ENCODE data around the gene PSKH1.

PSKH1 gene

DNA sequence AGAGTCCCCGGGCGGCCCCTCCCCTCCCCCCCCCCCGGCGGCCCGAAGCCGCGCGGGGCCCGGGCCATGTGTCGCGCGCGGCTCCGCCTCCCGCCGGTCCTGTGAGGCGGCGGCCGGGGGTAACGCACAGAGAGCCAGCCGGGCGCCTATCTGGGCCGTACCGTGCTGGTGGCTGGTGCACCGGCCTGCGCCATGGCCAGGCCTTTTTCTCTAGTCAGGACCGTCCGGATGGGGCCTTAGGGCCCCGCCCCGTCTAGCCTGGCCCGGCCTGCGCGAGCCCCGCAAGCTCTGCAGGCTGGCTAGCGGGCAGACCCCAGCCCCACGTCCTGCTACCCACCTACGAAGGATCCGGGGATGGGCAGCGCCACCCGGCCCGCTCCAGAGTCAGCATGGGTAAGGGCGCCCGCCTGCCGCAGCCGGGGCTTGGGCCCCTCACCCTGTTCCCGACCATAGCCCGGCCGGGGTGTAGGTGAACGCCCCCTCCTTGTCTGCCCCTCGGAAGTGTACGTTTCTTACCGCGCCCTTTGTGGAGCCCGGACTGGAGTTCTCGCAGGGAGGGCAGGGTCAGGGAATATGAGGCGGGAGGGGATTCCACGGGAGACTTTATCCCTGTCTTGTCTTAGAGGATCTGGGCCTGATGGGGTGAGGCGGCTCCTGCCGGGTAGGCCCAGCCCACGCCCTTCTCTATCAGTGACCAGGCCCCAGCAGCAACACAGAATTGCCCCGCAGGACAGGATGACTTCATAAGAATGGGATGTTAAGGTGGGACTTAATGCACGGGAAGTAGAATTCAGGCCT lies 45.8 kb upstream of the PSKH1 start, which contains the start of gene CENPT (continued):
- TF ChIP-seq ZNF398 (tag by site-specific recombination; IDR thresholded peaks at IDR 0.05) (no peak), ZBTB48 (tag by site-specific recombination; IDR thresholded peaks at IDR 0.05) (no peak), ZSCAN18 (tag by site-specific recombination; IDR thresholded peaks at IDR 0.05) (no peak), ZNF311 (tag by site-specific recombination; IDR thresholded peaks at IDR 0.05; ENCODE audit: borderline replicate concordance) (no peak), HOXD13 (CRISPR knock-in tag; IDR thresholded peaks at IDR 0.05; ENCODE audit: borderline replicate concordance) (no peak), ZNF114 (tag by site-specific recombination; IDR thresholded peaks at IDR 0.05) (no peak), ZXDB (tag by site-specific recombination; IDR thresholded peaks at IDR 0.05) (0 out of 2 replicates have a peak, but pooled peaks have one; percentile 49), ZNF239 (tag by site-specific recombination; IDR thresholded peaks at IDR 0.05) (no peak), ZBTB20 (tag by site-specific recombination; IDR thresholded peaks at IDR 0.05) (0 out of 2 replicates have a peak, but pooled peaks have one; percentile 55), ZNF791 (tag by site-specific recombination; IDR thresholded peaks at IDR 0.05) (no peak), GLIS2 (tag by site-specific recombination; IDR thresholded peaks at IDR 0.05) (0 out of 2 replicates have a peak, but pooled peaks have one; percentile 36), ZNF513 (tag by site-specific recombination; IDR thresholded peaks at IDR 0.05) (no peak), ZNF548 (tag by site-specific recombination; IDR thresholded peaks at IDR 0.05) (no peak), ZNF404 (tag by site-specific recombination; IDR thresholded peaks at IDR 0.05) (no peak), ZNF560 (tag by site-specific recombination; IDR thresholded peaks at IDR 0.05; ENCODE audit: borderline replicate concordance) (no peak), KLF16 (tag by site-specific recombination; IDR thresholded peaks at IDR 0.05) (peak; percentile 84), ZNF76 (tag by site-specific recombination; IDR thresholded peaks at IDR 0.05; ENCODE audit: borderline replicate concordance, low read depth) (no peak), TRIM28 (IDR thresholded peaks at IDR 0.05; ENCODE audit: borderline replicate concordance, low read length) (no peak), ZNF48 (tag by site-specific recombination; IDR thresholded peaks at IDR 0.05) (no peak), ZSCAN23 (tag by site-specific recombination; IDR thresholded peaks at IDR 0.05) (no peak), ZNF830 (tag by site-specific recombination; IDR thresholded peaks at IDR 0.05; ENCODE audit: low read depth) (no peak), ZNF274 (IDR thresholded peaks at IDR 0.05; ENCODE audit: low read length) (no peak), ZNF274 (tag by site-specific recombination; IDR thresholded peaks at IDR 0.05; ENCODE audit: borderline replicate concordance) (no peak)
- TF ChIP-seq, protein P1, sequence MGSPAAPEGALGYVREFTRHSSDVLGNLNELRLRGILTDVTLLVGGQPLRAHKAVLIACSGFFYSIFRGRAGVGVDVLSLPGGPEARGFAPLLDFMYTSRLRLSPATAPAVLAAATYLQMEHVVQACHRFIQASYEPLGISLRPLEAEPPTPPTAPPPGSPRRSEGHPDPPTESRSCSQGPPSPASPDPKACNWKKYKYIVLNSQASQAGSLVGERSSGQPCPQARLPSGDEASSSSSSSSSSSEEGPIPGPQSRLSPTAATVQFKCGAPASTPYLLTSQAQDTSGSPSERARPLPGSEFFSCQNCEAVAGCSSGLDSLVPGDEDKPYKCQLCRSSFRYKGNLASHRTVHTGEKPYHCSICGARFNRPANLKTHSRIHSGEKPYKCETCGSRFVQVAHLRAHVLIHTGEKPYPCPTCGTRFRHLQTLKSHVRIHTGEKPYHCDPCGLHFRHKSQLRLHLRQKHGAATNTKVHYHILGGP (tag by site-specific recombination; IDR thresholded peaks at IDR 0.05): no peak
- TF ChIP-seq, protein P2, sequence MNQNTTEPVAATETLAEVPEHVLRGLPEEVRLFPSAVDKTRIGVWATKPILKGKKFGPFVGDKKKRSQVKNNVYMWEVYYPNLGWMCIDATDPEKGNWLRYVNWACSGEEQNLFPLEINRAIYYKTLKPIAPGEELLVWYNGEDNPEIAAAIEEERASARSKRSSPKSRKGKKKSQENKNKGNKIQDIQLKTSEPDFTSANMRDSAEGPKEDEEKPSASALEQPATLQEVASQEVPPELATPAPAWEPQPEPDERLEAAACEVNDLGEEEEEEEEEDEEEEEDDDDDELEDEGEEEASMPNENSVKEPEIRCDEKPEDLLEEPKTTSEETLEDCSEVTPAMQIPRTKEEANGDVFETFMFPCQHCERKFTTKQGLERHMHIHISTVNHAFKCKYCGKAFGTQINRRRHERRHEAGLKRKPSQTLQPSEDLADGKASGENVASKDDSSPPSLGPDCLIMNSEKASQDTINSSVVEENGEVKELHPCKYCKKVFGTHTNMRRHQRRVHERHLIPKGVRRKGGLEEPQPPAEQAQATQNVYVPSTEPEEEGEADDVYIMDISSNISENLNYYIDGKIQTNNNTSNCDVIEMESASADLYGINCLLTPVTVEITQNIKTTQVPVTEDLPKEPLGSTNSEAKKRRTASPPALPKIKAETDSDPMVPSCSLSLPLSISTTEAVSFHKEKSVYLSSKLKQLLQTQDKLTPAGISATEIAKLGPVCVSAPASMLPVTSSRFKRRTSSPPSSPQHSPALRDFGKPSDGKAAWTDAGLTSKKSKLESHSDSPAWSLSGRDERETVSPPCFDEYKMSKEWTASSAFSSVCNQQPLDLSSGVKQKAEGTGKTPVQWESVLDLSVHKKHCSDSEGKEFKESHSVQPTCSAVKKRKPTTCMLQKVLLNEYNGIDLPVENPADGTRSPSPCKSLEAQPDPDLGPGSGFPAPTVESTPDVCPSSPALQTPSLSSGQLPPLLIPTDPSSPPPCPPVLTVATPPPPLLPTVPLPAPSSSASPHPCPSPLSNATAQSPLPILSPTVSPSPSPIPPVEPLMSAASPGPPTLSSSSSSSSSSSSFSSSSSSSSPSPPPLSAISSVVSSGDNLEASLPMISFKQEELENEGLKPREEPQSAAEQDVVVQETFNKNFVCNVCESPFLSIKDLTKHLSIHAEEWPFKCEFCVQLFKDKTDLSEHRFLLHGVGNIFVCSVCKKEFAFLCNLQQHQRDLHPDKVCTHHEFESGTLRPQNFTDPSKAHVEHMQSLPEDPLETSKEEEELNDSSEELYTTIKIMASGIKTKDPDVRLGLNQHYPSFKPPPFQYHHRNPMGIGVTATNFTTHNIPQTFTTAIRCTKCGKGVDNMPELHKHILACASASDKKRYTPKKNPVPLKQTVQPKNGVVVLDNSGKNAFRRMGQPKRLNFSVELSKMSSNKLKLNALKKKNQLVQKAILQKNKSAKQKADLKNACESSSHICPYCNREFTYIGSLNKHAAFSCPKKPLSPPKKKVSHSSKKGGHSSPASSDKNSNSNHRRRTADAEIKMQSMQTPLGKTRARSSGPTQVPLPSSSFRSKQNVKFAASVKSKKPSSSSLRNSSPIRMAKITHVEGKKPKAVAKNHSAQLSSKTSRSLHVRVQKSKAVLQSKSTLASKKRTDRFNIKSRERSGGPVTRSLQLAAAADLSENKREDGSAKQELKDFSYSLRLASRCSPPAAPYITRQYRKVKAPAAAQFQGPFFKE (tag by site-specific recombination; IDR thresholded peaks at IDR 0.05; ENCODE audit: borderline replicate concordance): peak; percentile 46; the same call in 1 of the 2 replicates
- TF ChIP-seq, protein P3, sequence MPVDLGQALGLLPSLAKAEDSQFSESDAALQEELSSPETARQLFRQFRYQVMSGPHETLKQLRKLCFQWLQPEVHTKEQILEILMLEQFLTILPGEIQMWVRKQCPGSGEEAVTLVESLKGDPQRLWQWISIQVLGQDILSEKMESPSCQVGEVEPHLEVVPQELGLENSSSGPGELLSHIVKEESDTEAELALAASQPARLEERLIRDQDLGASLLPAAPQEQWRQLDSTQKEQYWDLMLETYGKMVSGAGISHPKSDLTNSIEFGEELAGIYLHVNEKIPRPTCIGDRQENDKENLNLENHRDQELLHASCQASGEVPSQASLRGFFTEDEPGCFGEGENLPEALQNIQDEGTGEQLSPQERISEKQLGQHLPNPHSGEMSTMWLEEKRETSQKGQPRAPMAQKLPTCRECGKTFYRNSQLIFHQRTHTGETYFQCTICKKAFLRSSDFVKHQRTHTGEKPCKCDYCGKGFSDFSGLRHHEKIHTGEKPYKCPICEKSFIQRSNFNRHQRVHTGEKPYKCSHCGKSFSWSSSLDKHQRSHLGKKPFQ (tag by site-specific recombination; IDR thresholded peaks at IDR 0.05): no peak
